GM19455 (cell line): Measurements from ENCODE around the gene ATE1.
"Not testable (repeated sequence)": the region's sequence is repeated elsewhere in the genome, so short reads cannot be mapped to it uniquely, and the experiment has no call there.

Source experiments
- ATAC-seq: cut with Tn5 transposase; IDR thresholded peaks from one replicate; pipeline ENCODE4 v1.9.1; 2021; ENCODE audit not compliant: unreplicated experiment

ATE1 gene

DNA sequence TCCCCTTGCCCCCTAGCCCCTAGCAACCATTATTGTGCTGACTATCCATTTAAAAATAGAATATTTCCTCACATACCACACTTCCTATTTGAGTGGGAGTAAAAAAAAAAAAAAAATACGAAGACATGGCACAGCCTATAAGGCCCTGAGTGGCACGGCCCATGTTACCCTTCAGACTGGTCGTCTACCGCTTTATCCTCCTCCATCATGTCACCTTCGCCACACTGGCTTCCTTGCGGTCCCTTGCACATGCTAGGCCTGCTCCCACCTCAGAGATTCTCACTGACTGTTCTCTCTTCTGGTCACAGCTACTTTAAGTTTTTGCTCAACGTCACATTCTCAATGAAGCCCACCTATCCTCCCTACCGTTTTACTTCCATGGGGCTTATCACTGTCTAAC is 130.3 kb downstream of the ATE1 start:
- no peak for ATAC-seq

- ATAC-seq, result no peak
Measured at GRCh38 chr10:121796342-121796741, 131.5 kb downstream of the ATE1 start.

DNA sequence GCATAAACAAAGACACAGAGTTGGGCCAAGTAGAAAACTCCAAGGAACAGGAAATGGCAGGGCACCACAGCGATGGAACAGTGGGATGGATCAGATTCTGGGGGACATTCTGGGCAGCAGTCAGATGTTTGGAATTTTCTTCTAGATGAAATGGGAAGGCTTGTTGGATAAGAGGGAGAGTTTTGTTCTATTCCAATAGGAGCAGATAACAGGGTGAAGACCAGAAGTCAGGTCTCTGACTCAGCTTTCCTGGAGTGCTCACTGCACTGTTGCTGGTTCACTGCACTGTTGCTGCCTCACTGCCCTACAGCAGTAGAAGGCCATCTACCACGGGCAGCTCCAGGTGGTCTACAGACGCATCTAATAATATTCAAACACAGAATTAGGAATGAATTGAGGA is 135.6 kb downstream of the ATE1 start:
- no peak for ATAC-seq

- ATAC-seq, result no peak
Measured at GRCh38 chr10:121791761-121792160, 136.1 kb downstream of the ATE1 start.

DNA sequence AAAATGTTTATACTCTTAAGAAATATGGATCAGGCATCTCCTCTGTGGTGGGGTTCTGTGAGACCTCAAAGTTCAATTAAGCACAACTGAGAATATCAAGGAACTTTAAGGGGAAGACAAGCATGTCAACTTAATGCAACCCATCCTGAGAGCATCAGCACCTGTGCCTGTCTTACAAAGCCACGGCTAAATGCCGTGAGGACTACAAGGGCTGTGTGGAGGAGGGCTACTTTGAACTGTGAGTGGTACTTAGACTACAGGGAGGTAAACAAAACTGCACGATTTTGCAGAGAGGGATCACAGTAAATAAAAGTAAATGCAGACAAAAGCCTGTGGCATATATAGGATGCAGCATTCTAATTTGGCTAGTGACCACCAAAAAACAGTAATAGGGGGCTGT is 139.1 kb downstream of the ATE1 start:
- ATAC-seq, result no peak

GRCh38 chr10:121788115-121788514 is 139.7 kb downstream of the ATE1 start:
- ATAC-seq, result no peak

- ATAC-seq, result no peak
Measured at GRCh38 chr10:121787169-121787568, 140.7 kb downstream of the ATE1 start.

DNA sequence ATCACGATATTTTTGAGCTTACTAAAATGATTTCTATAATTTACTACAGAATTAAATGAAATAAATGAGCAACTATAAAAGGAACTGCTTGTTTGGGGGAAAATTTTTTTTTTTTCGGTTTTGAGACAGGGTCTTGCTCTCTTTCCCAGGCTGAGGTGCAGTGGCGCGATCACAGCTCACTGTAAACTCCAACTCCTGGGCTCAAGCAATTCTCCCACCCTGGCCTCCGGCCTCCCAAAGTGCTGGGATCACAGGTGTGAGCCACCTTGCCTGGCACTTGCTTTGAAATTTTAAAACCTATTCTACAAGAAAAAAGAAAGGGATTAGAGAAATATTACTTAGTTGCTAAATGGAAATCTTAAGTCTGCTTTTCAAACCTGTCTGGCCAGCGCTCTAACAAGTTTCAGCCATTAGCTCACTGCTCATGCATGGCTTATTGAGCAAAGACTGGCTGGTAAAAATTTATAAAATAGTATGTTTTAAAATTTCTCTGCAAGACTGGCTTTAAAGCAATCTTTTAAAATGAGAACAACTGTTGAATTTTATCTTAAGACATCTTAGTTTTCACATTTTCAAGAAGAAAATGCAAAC is 144.0 kb downstream of the ATE1 start:
- no peak for ATAC-seq

- ATAC-seq, result no peak
Measured at GRCh38 chr10:121781101-121781500, 146.7 kb downstream of the ATE1 start.

DNA sequence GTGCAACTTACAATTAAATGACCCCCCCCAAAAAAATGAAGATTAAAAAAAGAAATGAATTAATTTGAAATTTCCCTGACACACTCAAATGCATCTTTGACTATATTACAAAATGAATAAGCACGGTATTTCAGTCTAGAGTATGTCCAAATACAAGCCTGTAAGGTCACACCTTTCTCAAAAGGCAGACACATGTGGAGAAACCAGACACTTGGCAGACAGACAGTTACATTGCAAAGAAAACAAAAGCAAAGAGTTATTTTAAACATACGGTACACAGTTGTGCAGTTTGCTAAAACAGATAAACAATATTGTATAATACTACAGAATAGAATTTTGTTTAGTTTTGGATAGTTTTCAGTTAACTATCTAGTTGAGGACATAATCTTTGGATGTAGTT is 153.0 kb downstream of the ATE1 start:
- no peak for ATAC-seq

- no peak for ATAC-seq
Measured at GRCh38 chr10:121774404-121774803, 153.4 kb downstream of the ATE1 start.

DNA sequence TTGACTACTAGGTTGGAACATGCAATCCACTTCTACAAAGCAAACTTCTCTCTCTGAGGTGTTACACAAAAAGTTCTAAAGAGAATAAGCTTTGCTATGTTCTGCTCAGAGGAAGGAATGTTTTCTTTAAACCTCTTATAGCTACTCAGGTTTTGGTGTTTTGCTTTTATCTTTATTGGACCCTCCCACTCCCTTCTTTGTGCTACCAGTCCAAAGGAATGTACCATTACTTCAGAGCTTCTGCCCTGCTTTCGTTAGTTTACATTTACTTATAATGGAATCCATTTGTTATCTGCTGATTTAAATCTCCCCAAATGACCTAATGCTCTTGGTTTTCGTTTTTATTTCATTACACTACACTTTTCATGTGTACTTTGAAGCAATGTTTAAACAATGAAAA is 154.9 kb downstream of the ATE1 start:
- no peak for ATAC-seq

- ATAC-seq, result no peak
Measured at GRCh38 chr10:121772406-121772805, 155.4 kb downstream of the ATE1 start.

DNA sequence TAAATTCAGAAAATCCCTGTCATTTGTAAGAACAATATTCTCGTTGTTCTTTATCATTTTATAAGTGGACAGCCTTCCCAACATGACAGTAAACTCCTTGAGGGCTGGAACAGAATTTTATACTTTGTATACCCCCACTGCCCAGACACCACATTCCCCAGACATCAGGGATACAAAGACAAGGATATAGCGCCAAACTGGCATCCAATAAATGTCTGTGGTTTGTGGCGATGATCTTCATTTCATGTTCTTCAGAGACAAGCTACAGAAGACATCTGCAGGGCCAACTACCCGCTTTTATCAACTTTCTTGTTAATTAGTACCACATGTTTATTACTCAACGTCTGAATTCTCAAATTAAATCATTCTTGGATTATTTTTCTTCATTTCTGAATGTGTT is 155.9 kb downstream of the ATE1 start:
- no peak for ATAC-seq

DNA sequence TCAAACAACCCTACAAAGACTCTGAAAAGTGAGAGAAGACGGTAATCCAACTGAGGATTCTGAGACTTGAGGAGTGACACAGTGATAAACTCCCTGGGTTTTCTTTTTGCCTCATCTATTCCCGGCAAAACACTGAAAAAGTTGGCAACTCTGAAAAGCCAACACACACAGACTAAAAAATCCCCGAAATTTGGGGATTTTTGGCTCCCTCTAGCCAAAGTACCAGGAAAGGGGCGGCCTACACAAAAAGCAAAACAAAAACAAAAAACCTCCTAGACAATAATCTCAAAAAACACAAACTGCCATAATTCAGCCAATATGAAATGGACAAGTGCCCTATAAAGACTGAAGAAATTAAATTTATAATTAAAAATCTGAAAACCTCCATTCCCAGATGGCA is 161.4 kb downstream of the ATE1 start:
- no peak for ATAC-seq

- no peak for ATAC-seq
Measured at GRCh38 chr10:121765204-121765603, 162.6 kb downstream of the ATE1 start.

- no peak for ATAC-seq
Measured at GRCh38 chr10:121764233-121764942, 163.4 kb downstream of the ATE1 start.

DNA sequence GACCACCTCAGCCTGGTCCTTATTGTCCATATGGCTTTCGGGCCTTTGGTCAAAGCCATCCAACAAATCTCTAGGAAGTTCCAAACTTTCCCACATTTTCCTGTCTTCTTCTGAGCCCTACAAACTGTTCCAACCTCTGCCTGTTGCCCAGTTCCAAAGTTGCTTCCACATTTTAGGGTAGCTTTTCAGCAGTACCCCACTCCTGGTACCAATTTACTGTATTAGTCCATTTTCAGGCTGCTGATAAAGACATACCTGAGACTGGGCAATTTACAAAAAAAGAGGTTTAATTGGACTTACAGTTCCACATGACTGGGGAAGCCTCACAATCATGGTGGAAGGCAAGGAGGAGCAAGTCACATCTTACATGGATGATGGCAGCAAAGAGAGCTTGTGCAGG is 170.6 kb downstream of the ATE1 start:
- ATAC-seq, result not testable (repeated sequence)

- not testable (repeated sequence) for ATAC-seq
Measured at GRCh38 chr10:121755496-121755895, 172.3 kb downstream of the ATE1 start.

DNA sequence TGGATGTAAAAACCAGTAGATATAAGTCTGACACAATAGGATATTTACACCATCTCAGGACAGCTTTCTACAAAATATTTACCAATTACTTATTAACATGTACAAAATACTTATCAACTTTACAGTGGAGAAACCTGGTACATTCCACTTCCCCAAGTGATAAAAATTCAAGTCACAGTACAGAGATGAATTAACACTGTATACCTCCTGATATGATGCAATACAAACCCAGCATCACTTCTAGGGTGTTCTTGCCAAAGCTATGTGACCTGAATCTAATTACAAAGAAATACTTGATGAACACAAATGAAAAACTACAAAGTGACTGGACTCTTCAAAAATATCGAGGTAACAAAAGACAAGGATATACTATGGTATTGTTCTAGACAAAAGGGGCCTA is 173.2 kb downstream of the ATE1 start:
- no peak for ATAC-seq

GRCh38 chr10:121753726-121754476 is 173.9 kb downstream of the ATE1 start:
- peak; percentile 71 for ATAC-seq

- no peak for ATAC-seq
Measured at GRCh38 chr10:121751191-121751760, 176.6 kb downstream of the ATE1 start.
